Measurements from ENCODE around the gene SPINT3.

The SPINT3 gene

GRCh38 chr20:45508068-45508886 lies 7.1 kb downstream of the SPINT3 start:
- Histone ChIP-seq H3K4me1 (ENCODE audit: control insufficient read depth, insufficient read depth, low read length) (no peaks in the 10 kb centered on the region), H3K27ac (ENCODE audit: extremely low read depth, low read depth, low read length) (no peak overlapping the region), H3K9me3 (ENCODE audit: control insufficient read depth, insufficient read depth, low read depth, low read length) (no peaks in the 10 kb centered on the region), H3K36me3 (ENCODE audit: control insufficient read depth in 2 of 2, insufficient read depth in 1 of 2, low read length in 2 of 2) (no peaks in the 10 kb centered on the region), H3K4me3 (ENCODE audit: low read depth, low read length) (no peak overlapping the region)
- ChIA-PET POLR2A (no interaction called here), CTCF (no interaction called here)
- TF ChIP-seq ZNF10 (tag by site-specific recombination; IDR thresholded peaks at IDR 0.05) (no peak), ZNF530 (tag by site-specific recombination; IDR thresholded peaks at IDR 0.05; ENCODE audit: low read depth) (no peak), ZNF146 (tag by site-specific recombination; IDR thresholded peaks at IDR 0.05) (no peak), ZNF473 (tag by site-specific recombination; IDR thresholded peaks at IDR 0.05) (no peak), ZNF596 (tag by site-specific recombination; IDR thresholded peaks at IDR 0.05) (no peak), HOXD13 (CRISPR knock-in tag; IDR thresholded peaks at IDR 0.05; ENCODE audit: borderline replicate concordance) (no peak), OSR2 (tag by site-specific recombination; IDR thresholded peaks at IDR 0.05) (no peak), ZNF404 (tag by site-specific recombination; IDR thresholded peaks at IDR 0.05) (no peak), BCL11B (tag by site-specific recombination; IDR thresholded peaks at IDR 0.05; ENCODE audit: low read depth) (no peak)
- TF ChIP-seq, protein P1, sequence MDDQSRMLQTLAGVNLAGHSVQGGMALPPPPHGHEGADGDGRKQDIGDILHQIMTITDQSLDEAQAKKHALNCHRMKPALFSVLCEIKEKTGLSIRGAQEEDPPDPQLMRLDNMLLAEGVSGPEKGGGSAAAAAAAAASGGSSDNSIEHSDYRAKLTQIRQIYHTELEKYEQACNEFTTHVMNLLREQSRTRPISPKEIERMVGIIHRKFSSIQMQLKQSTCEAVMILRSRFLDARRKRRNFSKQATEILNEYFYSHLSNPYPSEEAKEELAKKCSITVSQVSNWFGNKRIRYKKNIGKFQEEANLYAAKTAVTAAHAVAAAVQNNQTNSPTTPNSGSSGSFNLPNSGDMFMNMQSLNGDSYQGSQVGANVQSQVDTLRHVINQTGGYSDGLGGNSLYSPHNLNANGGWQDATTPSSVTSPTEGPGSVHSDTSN (CRISPR knock-in tag; IDR thresholded peaks at IDR 0.05) = no peak
- TF ChIP-seq, protein P2, sequence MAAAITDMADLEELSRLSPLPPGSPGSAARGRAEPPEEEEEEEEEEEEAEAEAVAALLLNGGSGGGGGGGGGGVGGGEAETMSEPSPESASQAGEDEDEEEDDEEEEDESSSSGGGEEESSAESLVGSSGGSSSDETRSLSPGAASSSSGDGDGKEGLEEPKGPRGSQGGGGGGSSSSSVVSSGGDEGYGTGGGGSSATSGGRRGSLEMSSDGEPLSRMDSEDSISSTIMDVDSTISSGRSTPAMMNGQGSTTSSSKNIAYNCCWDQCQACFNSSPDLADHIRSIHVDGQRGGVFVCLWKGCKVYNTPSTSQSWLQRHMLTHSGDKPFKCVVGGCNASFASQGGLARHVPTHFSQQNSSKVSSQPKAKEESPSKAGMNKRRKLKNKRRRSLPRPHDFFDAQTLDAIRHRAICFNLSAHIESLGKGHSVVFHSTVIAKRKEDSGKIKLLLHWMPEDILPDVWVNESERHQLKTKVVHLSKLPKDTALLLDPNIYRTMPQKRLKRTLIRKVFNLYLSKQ (tag by site-specific recombination; IDR thresholded peaks at IDR 0.05; ENCODE audit: borderline replicate concordance) = no peak

- CTCF ChIA-PET = no interaction called here
- no peak overlapping the region for H3K4me3 ChIP-seq (ENCODE audit: low read depth, low read length)
- no peak for TF ChIP-seq ZNF48 (tag by site-specific recombination; IDR thresholded peaks at IDR 0.05)
- TF ChIP-seq, protein P3, sequence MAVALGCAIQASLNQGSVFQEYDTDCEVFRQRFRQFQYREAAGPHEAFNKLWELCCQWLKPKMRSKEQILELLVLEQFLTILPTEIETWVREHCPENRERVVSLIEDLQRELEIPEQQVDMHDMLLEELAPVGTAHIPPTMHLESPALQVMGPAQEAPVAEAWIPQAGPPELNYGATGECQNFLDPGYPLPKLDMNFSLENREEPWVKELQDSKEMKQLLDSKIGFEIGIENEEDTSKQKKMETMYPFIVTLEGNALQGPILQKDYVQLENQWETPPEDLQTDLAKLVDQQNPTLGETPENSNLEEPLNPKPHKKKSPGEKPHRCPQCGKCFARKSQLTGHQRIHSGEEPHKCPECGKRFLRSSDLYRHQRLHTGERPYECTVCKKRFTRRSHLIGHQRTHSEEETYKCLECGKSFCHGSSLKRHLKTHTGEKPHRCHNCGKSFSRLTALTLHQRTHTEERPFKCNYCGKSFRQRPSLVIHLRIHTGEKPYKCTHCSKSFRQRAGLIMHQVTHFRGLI (tag by site-specific recombination; IDR thresholded peaks at IDR 0.05) = no peak
- H3K4me1 ChIP-seq (ENCODE audit: control insufficient read depth, insufficient read depth, low read length) = no peaks in the 10 kb centered on the region
- H3K9me3 ChIP-seq (ENCODE audit: control insufficient read depth, insufficient read depth, low read depth, low read length) = no peaks in the 10 kb centered on the region
- no peaks in the 10 kb centered on the region for H3K36me3 ChIP-seq (ENCODE audit: control insufficient read depth in 2 of 2, insufficient read depth in 1 of 2, low read length in 2 of 2)
- POLR2A ChIA-PET = no interaction called here
- no peak overlapping the region for H3K27ac ChIP-seq (ENCODE audit: extremely low read depth, low read depth, low read length)
Observed at GRCh38 chr20:45507011-45507820, 8.2 kb downstream of the SPINT3 start.

GRCh38 chr20:45506398-45506797 lies 9.0 kb downstream of the SPINT3 start:
- H3K36me3 ChIP-seq (ENCODE audit: control insufficient read depth in 2 of 2, insufficient read depth in 1 of 2, low read length in 2 of 2) = no peaks in the 10 kb centered on the region
- H3K27ac ChIP-seq (ENCODE audit: extremely low read depth, low read depth, low read length) = no peak overlapping the region
- H3K4me3 ChIP-seq (ENCODE audit: low read depth, low read length) = no peak overlapping the region
- H3K4me1 ChIP-seq (ENCODE audit: control insufficient read depth, insufficient read depth, low read length) = no peaks in the 10 kb centered on the region
- CTCF ChIA-PET = no interaction called here
- H3K9me3 ChIP-seq (ENCODE audit: control insufficient read depth, insufficient read depth, low read depth, low read length) = no peaks in the 10 kb centered on the region
- POLR2A ChIA-PET = no interaction called here
- TF ChIP-seq ZNF624 (tag by site-specific recombination; IDR thresholded peaks at IDR 0.05) (no peak), MEIS1 (CRISPR knock-in tag; IDR thresholded peaks at IDR 0.05; ENCODE audit: borderline replicate concordance) (no peak), ZNF335 (tag by site-specific recombination; conservative IDR thresholded peaks at IDR 0.05) (no peak), TRIM28 (IDR thresholded peaks at IDR 0.05; ENCODE audit: borderline replicate concordance, low read length) (no peak), ZNF623 (tag by site-specific recombination; IDR thresholded peaks at IDR 0.05) (no peak), ZNF692 (tag by site-specific recombination; IDR thresholded peaks at IDR 0.05) (no peak), ZNF24 (tag by site-specific recombination; IDR thresholded peaks at IDR 0.05) (no peak), ZNF600 (tag by site-specific recombination; IDR thresholded peaks at IDR 0.05) (no peak), HOXD13 (CRISPR knock-in tag; IDR thresholded peaks at IDR 0.05; ENCODE audit: borderline replicate concordance) (no peak), ZNF292 (tag by site-specific recombination; IDR thresholded peaks at IDR 0.05; ENCODE audit: borderline replicate concordance, low read depth) (no peak), GLIS2 (tag by site-specific recombination; IDR thresholded peaks at IDR 0.05) (no peak)
- TF ChIP-seq, protein P4, sequence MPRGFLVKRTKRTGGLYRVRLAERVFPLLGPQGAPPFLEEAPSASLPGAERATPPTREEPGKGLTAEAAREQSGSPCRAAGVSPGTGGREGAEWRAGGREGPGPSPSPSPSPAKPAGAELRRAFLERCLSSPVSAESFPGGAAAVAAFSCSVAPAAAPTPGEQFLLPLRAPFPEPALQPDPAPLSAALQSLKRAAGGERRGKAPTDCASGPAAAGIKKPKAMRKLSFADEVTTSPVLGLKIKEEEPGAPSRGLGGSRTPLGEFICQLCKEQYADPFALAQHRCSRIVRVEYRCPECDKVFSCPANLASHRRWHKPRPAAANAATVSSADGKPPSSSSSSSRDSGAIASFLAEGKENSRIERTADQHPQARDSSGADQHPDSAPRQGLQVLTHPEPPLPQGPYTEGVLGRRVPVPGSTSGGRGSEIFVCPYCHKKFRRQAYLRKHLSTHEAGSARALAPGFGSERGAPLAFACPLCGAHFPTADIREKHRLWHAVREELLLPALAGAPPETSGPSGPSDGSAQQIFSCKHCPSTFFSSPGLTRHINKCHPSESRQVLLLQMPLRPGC (tag by site-specific recombination; IDR thresholded peaks at IDR 0.05) = no peak
